HL-60 (cell line): ENCODE measurements around the gene BMP7.

Source experiments
- CTCF ChIP-seq: IDR thresholded peaks from one replicate; pipeline ENCODE4 v1.5.1; 2011; ENCODE audit warnings: low read length, control low read depth, inconsistent platforms; ENCODE audit not compliant: insufficient read depth
- POLR2AphosphoS5 ChIP-seq: IDR thresholded peaks from 2 replicates; pipeline ENCODE4 v1.6.1; 2012; ENCODE audit warnings: low read depth
- REST ChIP-seq: IDR thresholded peaks from 2 replicates; pipeline ENCODE4 v1.6.1; 2012; ENCODE audit warnings: low read depth; ENCODE audit not compliant: insufficient replicate concordance
- SPI1 ChIP-seq: IDR thresholded peaks from 2 replicates; pipeline ENCODE4 v1.6.1; 2012; ENCODE audit warnings: low read depth, mild to moderate bottlenecking, borderline replicate concordance

GRCh38 chr20:57223648-57224489, 42.6 kb downstream of the BMP7 start:
- TF ChIP-seq CTCF = no peak
- TF ChIP-seq REST = no peak
- TF ChIP-seq POLR2AphosphoS5 = no peak
- TF ChIP-seq SPI1 = no peak
